GM21723 (cell line): ENCODE measurements around the gene ABCC6.
"Not testable (repeated sequence)": the region's sequence is repeated elsewhere in the genome, so short reads cannot be mapped to it uniquely, and the experiment has no call there.

ENCODE experiments used
- ATAC-seq: cut with Tn5 transposase; IDR thresholded peaks from one replicate; pipeline ENCODE4 v1.9.1; 2021; ENCODE audit warnings: mild to moderate bottlenecking, moderate library complexity; ENCODE audit not compliant: unreplicated experiment

The ABCC6 gene

DNA sequence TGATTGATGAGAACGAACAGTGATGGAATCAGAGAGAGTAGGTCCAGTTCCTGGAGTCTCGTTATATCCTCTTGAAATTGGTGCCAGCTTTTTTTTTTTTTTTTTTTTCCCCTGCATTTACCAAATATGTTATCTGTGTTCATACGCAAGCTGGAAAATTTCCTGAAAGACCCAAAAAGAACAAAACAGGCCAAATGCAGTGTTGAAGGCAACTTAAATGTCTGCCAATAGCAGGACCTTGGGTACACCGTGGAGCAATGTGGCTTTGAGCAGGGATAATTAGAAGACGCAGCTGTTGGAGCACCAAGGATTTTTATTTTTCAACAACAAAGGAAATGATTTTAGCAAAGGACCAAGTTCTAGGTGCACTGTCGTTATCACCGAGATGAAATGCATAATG, 105.0 kb downstream of the ABCC6 start:
- no peak for ATAC-seq

DNA sequence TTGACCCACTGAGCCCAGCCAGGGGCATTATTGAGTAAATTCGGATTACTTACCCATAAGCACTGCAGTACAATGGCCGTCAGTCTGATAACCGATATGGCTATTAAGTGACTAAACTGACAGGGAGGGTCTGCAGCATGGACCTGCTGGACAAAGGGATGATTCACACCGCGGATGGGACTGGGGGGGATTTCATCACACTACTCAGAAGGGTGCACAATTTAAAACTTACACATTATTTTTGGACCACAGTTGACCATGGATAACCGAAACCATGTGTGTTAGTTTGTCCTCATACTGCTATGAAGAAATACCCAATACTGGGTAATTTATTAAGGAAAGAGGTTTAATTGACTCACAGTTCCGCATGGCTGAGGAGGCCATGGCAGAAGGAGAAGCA, 106.5 kb downstream of the ABCC6 start:
- no peak for ATAC-seq

DNA sequence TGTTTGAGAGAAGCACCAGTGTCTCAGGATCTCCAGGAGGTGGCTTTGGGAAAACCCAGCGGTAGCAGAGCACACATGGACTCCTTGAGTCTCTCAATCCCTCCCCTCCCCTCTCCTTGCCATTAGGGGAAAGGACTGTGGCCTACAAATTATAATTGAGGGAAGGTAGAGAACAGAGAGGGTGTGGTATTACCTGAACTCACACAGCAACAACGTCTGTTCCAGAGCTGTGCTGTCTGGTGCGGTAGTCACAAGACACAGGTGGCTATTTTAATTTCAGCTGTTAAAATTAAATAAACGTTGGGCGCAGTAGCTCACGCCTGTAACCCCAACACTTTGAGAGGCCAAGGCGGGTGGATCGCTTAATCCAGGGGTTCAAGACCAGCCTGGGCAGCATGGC, 110.2 kb downstream of the ABCC6 start:
- ATAC-seq = no peak

DNA sequence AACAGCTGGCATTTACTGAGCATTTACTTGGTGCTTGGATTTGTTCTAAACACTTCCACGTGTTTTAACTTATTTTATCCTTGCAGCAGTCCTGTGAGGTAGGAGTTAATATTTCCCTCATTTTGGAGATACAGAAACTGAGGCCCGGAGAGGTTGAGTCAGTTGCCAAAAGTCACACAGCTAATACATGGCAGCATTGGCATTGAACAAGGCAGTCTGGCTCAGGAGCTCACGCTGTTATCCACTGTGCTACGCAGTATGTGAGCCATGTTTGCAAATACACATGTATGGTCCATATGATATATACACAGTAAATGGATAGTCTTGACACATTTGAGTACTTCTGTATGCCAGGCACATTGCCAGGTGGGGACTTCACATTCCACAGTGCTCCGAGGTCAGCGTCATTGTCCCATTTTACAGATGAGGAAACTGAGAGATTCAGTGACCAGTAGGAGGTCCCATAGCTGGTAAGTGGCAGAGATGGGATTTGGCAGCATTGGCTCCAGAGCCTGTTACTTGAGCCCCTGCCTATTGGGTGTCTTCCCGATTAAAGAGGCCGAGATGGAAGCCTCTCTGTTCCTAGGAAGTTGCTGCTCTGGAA, 110.7 kb downstream of the ABCC6 start:
- ATAC-seq = no peak

DNA sequence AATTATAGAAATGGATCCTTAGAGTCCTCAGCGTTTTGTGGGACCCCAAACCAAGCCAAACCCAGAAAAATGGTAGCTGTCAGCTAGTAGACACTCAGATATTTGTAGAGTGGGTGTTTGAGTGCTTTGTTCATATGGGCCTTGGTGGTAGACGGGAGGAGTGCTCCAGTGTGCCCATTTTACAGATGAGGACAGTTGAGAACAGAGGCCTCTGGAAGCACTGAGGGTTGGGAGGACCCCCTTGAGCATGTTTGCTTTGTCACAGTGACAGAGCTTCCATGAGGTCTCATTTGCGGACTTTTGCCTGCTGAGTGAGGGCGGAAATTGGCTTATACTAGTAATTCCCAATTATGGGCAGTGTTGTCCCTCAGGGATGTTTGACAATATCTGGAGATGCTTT, 111.7 kb downstream of the ABCC6 start:
- no peak for ATAC-seq

DNA sequence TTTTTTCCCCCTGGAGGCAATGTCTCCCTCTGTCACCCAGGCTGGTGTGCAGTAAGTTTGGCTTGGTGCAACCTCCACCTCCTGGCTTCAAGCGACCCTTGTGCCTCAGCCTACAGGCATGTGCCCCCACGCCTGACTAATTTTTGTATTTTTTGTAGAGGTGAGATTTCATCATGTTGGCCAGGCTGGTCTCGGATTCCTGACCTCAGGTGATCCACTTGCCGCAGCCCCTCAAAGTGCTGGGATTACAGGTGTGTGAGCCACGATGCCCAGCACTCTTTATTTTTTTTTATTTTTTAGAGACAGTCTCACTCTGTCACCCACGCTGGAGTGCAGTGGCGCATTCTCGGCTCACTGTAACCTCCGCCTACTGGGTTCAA, 113.2 kb downstream of the ABCC6 start:
- ATAC-seq = no peak

DNA sequence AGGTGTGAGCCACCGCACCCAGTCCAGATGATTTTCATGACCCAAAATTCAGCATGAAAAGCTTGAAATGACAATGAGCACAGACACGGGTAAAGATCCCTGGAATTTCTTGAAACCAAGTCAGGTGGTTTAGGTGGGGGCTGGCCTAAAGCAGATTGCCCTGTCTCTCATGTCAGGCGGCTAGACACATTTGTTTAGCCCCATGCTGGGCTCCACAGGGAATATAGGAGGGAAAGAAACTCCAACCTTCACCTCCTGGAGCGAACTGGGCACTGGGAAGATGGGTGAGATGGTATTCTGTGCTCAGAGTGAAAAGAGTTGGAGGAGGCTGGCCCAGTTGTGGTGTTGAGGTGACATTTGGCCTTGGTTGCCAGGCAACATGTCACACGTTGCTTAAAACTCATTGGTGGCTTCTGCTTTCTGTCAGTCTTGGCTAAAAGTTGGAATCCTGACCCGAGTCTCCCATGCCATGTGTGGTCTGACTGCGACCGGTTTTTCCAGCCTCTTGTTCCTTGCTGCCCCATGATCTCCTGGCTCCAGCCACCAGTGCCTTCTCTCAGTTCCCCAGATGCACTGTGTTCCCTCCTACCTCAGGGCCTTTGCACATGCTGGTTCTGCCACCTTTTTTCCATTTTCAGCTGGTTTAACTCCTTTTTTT, 113.7 kb downstream of the ABCC6 start:
- ATAC-seq = no peak

DNA sequence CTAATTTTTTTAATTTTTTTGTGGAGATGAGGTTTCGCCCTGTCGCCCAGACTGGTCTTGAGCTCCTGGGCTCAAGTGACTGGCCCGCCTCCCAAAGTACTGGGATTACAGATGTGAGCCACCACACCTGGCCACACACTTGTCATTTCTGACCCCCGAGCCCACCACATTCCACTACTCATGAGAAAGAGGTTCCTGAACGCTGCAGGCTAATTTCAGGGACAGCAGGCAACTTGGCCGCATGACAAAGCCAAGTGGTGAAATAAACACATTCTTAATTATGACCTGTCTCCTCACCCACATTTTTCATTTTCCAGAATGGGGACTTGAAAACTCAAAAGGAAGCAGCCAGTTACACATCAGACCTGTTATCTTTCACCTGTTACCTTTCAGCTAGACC, 114.5 kb downstream of the ABCC6 start:
- no peak for ATAC-seq

DNA sequence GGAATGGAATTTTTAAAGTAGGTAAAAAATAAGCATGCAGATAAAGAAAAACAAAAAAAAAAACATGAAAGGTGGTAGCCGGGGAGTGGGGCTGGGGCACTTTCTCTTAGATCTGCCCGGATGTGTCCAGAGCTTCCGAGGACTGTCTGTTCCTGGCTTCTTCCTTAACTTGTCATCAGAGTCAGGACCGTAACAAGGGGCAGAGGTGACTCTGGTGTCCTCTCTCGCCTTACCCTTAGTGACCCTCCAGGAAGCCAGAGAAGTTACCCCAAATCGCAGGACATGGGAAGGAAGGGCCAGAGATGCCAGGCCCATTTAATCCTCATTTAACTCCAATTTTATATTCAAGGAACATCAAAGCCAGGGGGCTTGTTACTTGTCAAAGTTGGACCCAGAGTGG, 115.5 kb downstream of the ABCC6 start:
- ATAC-seq = no peak

DNA sequence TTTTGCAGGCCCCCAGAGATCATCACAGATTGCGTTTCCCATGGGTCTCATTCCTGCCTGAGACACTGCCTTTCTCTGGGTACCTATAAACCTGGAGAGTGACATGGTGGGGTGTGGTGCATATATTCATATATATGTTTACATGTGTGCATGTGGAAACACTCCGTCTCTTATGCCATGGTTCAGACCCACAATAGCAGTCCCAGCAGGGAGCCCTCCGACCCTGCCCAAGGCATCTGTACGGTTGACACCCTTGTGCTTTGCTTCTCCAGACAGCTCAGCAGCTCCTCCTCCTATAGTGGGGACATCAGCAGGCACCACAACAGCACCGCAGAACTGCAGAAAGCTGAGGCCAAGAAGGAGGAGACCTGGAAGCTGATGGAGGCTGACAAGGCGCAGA, 116.8 kb downstream of the ABCC6 start:
- ATAC-seq = no peak

DNA sequence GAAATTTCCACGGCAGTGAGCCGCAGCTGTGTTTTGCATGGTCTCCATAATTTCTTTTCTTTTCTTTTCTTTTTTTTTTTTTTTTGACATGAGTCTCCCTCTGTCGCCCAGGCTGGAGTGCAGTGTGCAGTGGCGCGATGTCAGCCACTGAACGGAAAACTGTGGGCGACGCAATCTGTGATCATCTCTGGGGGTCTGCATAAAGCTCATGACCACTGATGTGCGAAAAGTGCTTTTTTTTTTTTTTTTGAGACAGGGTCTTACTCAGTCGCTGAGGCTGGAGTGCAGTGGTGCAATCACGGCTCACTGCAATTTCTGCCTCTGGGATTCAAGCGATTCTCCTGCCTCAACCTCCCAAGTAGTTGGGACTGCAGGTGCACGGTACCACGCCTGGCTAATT, 117.6 kb downstream of the ABCC6 start:
- ATAC-seq = no peak

DNA sequence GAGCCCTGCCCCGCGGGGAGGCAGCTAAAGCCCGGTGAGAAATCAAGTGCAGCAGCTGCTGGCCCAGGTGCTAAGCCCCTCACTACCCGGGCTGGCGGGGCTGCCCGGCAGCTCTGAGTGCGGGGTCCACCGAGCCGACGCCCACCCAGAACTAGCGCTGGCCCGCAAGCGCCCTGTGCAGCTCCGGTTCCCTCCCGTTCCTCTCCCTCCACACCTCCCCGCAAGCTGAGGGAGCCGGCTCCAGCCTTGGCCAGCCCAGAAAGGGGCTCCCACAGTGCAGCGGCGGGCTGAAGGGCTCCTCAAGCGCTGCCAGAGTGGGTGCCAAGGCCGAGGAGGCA, 118.5 kb downstream of the ABCC6 start:
- ATAC-seq = not testable (repeated sequence)

DNA sequence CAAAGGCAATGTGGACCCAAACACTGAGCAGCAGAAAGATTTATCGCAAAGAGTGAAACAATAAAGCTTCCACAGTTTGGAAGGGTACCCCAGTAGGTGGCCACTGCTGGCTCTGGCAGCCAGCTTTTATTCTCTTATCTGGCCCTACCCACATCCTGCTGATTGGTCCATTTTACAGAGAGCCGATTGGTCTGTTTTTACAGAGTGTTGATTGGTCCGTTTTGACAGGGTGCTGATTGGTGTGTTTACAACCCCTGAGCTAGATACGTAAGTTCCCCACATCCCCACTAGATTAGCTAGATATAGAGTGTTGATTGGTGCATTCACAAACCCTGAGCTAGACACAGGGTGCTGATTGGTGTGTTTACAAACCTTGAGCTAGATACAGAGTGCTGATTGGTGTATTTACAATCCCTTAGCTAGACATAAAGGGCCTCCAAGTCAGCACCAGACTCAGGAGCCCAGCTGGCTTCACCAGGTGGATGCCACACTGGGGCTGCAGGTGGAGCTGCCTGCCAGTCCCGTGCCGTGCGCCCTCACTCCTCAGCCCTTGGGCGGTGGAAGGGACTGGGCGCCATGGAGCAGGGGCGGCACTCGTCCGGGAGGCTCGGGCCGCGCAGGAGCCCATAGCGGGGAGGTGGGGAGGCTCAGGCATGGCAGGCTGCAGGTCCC, 119.0 kb downstream of the ABCC6 start:
- ATAC-seq = not testable (repeated sequence)

DNA sequence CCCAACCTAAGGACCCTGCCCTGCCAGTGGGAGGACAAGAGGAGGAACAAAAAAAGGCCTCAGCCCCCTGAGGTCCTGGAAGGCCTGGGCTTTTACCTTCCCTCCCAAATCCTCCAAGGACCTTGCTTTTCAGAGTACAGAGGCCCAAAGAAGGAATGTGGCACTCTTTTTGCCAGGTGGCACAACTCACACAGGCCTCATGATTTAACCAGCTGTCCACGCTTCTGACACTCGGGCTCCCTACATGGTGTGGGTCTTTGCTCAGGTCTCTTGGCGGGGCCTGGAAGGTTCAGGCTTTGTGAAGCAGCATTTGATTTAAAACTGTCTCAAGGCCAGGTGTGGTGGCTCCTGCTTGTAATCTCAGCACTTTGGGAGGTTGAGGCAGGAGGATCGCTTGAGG, 120.6 kb downstream of the ABCC6 start:
- ATAC-seq = no peak

DNA sequence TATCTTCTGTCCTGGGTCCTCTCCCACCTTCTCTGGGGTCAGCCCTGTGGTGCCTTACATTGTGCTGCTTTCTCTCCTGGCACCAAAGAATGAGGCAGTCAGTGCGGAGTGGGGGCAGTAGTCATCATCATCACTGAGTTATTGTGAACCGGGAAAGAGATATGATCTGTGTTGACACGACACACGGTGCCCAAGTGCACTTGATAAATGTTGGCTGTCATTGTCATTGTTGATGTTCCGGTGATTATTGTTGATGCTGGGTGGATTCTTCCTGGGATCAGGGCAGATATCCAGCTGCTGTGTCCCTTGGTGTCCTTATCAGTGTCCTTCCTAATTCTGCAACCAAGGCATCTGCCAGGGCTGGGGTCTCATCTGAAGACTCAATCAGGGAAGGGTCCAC, 121.7 kb downstream of the ABCC6 start:
- ATAC-seq = no peak

DNA sequence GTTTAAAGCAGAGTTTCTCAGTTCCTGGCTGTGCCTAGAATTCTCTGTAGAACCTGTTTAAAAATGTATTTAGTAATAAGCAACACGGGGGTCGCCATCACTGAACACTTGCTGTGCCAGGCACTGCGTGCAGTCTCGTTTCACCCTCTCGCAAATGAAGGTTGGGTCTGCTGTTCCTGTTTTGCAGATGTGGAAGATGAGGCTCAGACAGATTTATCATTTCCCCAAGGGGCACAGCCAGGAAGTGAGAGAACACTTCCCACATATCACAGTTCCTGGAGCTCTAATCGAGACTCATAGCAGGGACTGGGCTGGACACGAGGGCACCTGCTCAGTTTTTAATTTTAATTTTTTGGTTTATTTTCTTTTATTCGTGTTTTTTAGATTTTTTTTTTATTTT, 122.7 kb downstream of the ABCC6 start:
- no peak for ATAC-seq

DNA sequence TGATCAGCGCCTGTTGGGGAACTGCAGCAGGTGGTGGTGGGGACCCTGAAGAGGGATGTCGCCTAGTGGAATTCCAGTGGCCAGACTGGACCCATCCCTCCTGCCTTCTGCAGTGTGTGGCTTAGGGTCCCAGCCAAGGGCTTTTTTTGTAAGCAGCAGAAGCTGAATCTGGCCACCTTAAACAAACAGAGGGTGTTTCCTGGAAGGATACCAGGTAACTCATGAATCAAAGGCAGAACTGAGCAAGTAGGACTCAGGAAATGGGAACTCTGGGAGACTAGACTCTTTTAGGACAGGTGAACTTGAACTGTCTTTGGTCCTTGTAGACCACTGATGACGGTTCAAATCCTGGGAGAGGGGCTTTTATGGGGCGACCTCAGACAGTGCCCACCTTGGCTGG, 124.0 kb downstream of the ABCC6 start:
- no peak for ATAC-seq
